Measurements from ENCODE around the gene GJB3. TPM values are rescaled to one million over a fixed set of nuclear protein-coding genes. Genes with fewer than 3 reads are reported as not detected.

Gene GJB3
- total and polyA plus RNA-seq, 2 of the 13 experiments (the other 11 are each of a cell fraction or from before 2014, with no cell fraction given): not detected

- Histone ChIP-seq H3K27ac (ENCODE audit: extremely low read length, insufficient read depth, low read length) (no peak overlapping the region), H3K9ac (ENCODE audit: insufficient read depth, low read depth, low read length) (no peak overlapping the region), H3K4me1 (ENCODE audit: insufficient read depth, low read length) (peaks cover 6% of the 10 kb centered on the region; the same call in 1 of the 2 replicates), H2AFZ (ENCODE audit: low read length) (no peak overlapping the region), H3K4me2 (ENCODE audit: low read depth, low read length) (no peak overlapping the region), H3K9me3 (ENCODE audit: low read length) (no peaks in the 10 kb centered on the region), H3K27me3 (ENCODE audit: control insufficient read depth in 1 of 2, insufficient read depth in 2 of 2, low read length in 2 of 2) (peaks cover 2 to 13% of the 10 kb centered on the region in 2 experiments; a peak in 4 of 5 replicates), H3K79me2 (ENCODE audit: insufficient read depth, low read length) (no peaks in the 10 kb centered on the region), H3K4me3 (replicated peaks in 1 of 3; ENCODE audit: insufficient read depth in 1 of 3, low read depth in 2 of 3, low read length in 3 of 3) (no peak overlapping the region), H3K36me3 (replicated peaks in 1 of 2; ENCODE audit: control insufficient read depth in 1 of 2, insufficient read depth in 2 of 2, low read length in 2 of 2) (no peaks in the 10 kb centered on the region), H4K20me1 (ENCODE audit: insufficient read depth, low read length) (no peaks in the 10 kb centered on the region)
- ChIA-PET POLR2A (no interaction called here), CTCF (ENCODE audit: low intra/inter-chr PET ratio, low total read pairs) (no interaction called here)
- no peak for FAIRE-seq
- no TSS peak for BruUV-seq (replicated peaks)
- WGBS (ENCODE audit: low lambda C conversion rate): 0% methylated on average over 2 of the region's 3 CpGs
- ATAC-seq: no peak
- no peak for DNase-seq (ENCODE audit: low spot score)
- intact Hi-C loops (cut with micrococcal nuclease; ENCODE audit: unreplicated experiment): no loop called here
- TF ChIP-seq AGO1 (IDR thresholded peaks at IDR 0.05; ENCODE audit: low read depth, low read length, poor library complexity, severe bottlenecking): no peak
- TF ChIP-seq GATAD1 (CRISPR knock-in tag; IDR thresholded peaks at IDR 0.05): no peak
- TF ChIP-seq ZNF710 (CRISPR knock-in tag; IDR thresholded peaks at IDR 0.05; ENCODE audit: borderline replicate concordance): no peak
- TF ChIP-seq ZNF841 (CRISPR knock-in tag; IDR thresholded peaks at IDR 0.05; ENCODE audit: borderline replicate concordance): no peak
- no peak for TF ChIP-seq ZNF24 (IDR thresholded peaks at IDR 0.05)
- no peak for TF ChIP-seq GABPB1 (CRISPR knock-in tag; IDR thresholded peaks at IDR 0.05)
- no peak for TF ChIP-seq ZNF703 (CRISPR knock-in tag; IDR thresholded peaks at IDR 0.05; ENCODE audit: borderline replicate concordance)
- TF ChIP-seq ZNF496 (CRISPR knock-in tag; IDR thresholded peaks at IDR 0.05; ENCODE audit: insufficient replicate concordance): no peak
- TF ChIP-seq CAMTA2 (CRISPR knock-in tag; IDR thresholded peaks at IDR 0.05; ENCODE audit: borderline replicate concordance): no peak
- no peak for TF ChIP-seq PRPF4 (IDR thresholded peaks at IDR 0.05; ENCODE audit: low read depth, low read length, poor library complexity, severe bottlenecking)
- TF ChIP-seq MEF2D (CRISPR knock-in tag; IDR thresholded peaks at IDR 0.05): no peak
- TF ChIP-seq DZIP1 (CRISPR knock-in tag; IDR thresholded peaks at IDR 0.05): no peak
- TF ChIP-seq ZNF766 (CRISPR knock-in tag; IDR thresholded peaks at IDR 0.05; ENCODE audit: borderline replicate concordance): no peak
- TF ChIP-seq ZNF512 (CRISPR knock-in tag; IDR thresholded peaks at IDR 0.05): no peak
- no peak for TF ChIP-seq ZNF550 (CRISPR knock-in tag; IDR thresholded peaks at IDR 0.05; ENCODE audit: borderline replicate concordance)
- in situ Hi-C loops (cut with HindIII; ENCODE audit: extremely low pct_ligation_motif_present, low pct_unique_long_range_greater_than_20kb): loop anchor here (10.0 kb wide), 3 partner anchors 200 to 1110 kb away; no protein-coding TSS in a partner anchor
Measured at GRCh38 chr1:34744851-34745250, 36.2 kb upstream of the GJB3 start.
